Stimulated activated CD4-positive, alpha-beta T cell treated with anti-CD3 and anti-CD28 coated beads, TNF-alpha, amount 100 ng/mL, for 1 hour (primary cell): ENCODE data around the gene SMIM1.
A peak's percentile ranks its signal among the peaks of the same experiment; 100 is the strongest.
"Not testable (repeated sequence)": the region's sequence is repeated elsewhere in the genome, so short reads cannot be mapped to it uniquely, and the experiment has no call there.

Experiments used
- DNase-seq, 3 donors: peaks; one replicate each; pipeline ENCODE4 v3.0.0-alpha.2; 2020; ENCODE audit warnings: low read depth in 3 of 3, low spot score in 1 of 3

The SMIM1 gene

GRCh38 chr1:3736131-3736561, 36.4 kb upstream of the SMIM1 start:
- no peak for DNase-seq

GRCh38 chr1:3736708-3737107, 35.8 kb upstream of the SMIM1 start:
- no peak for DNase-seq

GRCh38 chr1:3738943-3739342, 33.6 kb upstream of the SMIM1 start:
- no peak for DNase-seq

DNA sequence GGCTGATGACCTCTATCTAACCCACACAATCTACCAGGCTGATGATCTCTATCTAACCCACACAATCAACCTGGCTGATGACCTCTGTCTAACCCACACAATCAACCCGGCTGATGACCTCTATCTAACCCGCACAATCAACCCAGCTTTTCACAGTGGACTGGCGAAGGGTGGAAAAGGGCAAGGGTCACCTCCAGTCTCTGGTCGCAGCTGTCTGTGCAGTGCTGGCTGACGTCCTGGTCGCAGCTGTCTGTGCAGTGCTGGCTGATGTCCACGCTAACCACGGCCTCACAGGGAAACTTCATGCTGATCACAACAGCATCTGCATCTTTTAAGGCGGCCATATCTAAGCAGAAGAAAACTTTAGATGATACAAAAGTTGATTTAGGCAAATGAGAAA, 32.5 kb upstream of the SMIM1 start:
- no peak for DNase-seq

GRCh38 chr1:3740752-3741151, 31.8 kb upstream of the SMIM1 start:
- no peak for DNase-seq

DNA sequence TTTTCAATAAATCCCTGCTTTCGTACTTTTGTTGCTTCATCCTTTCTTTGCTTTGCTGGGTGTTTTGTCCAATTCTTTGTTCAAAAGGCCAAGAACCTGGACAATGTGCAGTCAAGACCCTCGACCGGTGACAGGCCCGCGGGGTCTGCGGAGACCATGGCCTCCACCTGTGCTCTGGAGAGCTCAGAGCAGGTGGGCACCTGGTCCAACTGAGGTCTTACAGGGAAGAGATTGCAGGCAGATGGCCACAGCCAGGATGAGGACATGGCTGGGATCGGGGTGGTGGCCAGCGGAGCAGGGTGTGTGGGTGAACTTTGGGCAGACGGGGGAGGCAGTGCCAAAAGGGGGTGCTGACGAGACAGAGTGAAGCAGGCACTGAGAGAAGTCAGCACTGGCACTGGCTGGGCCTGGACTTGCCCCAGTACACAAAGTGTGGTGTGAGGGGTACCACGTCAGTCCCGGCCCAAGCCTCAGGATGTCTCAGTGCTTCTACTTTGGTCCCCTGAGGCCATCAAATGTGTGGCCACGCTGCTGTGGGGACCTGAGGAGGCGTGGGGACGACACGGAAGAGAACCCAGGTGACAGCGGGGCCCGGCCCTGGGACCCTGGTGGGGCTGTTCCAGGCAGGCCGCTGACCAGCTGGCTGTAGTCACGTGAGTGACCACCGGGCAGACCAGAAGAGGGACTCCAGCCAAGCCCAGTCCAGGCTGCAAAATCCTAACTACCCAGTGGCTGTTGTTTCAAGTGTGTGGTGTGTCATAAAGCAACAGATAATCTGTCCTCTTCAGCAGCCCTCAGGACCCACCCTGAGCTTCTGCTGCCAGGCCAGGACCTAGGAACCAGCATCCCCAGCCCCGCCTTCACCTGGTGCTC, 30.7 kb upstream of the SMIM1 start:
- no peak for DNase-seq

GRCh38 chr1:3742439-3743298, 29.9 kb upstream of the SMIM1 start:
- no peak for DNase-seq

- DNase-seq, result no peak
Measured at GRCh38 chr1:3743421-3743820, 29.1 kb upstream of the SMIM1 start.

DNA sequence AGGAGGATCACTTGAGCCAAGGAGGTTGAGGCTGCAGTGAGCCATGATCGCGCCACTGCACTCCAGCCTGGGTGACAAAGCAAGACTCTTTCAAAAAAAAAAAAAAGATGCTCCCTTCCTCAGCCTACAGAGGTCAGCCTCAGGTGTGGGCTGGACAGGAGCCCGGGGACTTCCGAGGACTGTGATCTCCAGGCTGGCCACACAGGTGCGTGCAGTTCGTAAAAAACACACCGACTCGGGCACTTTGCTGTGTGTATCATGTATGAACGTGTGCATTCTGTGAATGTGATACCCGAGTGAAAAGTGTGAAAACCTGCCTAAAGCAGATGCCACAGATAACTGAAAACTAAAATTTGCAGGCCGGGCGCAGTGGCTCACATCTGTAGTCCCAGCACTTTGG, 28.7 kb upstream of the SMIM1 start:
- DNase-seq, result no peak

- DNase-seq, result no peak
Measured at GRCh38 chr1:3744646-3745045, 27.9 kb upstream of the SMIM1 start.

GRCh38 chr1:3745071-3745470, 27.5 kb upstream of the SMIM1 start:
- DNase-seq, result no peak

- DNase-seq, result no peak
Measured at GRCh38 chr1:3745590-3746381, 26.8 kb upstream of the SMIM1 start.

GRCh38 chr1:3746389-3746829, 26.1 kb upstream of the SMIM1 start:
- no peak for DNase-seq

- peak; percentile 67 to 88 (median 73) for DNase-seq
Measured at GRCh38 chr1:3746830-3747521, 25.6 kb upstream of the SMIM1 start.

GRCh38 chr1:3747522-3747848, 25.1 kb upstream of the SMIM1 start:
- no peak for DNase-seq

DNA sequence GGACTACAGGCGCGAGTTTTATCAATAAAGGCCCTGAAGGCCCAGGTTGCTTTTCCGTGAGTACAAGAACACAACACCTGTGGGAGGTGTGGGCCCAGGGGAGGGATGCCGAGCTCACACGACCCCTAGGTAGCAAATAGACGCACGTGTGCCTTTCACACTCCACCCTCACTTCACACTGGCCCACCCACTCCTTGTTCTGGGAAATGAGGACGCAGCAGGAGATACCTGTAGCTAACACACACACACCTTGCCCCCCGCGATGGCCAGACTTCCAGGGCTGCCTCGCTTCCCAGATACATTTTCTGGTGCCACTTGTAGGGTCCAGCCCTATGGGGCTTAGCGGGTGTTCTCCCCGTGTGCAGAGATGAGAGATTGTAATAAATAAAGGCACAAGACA, 24.6 kb upstream of the SMIM1 start:
- DNase-seq, result no peak

DNA sequence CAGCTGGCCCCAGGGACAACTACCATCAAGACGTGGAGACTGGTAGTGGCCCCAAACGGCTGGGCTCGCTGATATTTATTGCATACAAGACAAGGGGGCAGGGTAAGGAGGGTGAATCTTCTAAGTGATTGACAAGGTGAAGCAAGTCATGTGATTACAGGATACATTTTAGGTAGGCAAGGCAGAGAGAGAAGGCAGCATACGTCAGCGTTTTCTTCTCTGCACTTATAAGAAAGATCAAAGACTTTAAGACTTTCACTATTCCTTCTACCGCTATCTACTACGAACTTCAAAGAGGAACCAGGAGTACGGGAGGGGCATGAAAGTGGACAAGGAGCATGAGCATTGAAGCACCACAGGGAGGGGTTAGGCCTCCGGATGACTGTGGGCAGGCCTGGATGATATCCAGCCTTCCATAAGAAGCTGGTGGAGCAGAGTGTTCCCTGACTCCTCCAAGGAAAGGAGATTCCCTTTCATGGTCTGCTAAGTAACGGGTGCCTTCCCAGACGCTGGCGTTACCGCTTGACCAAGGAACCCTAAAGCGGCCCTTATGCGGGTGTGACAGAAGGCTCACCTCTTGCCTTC, 24.1 kb upstream of the SMIM1 start:
- not testable (repeated sequence) for DNase-seq

DNA sequence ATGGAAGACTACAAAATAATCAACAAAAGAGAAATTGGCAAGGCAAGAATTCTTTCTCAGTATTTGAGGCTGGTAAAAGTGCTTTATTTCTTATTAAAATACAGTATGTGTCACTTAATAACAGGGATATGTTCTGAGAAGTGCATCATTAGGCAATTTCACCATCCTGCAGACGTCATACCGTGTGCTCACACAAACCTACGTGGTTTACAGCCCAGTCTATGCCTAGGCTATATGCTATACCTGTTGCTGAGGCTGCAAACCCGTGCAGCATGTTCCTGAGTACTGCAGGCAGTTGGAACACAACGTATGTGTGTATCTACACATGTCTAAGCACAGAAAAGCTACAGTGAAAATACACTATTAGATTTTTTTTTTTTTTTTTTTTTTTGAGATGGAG, 23.0 kb upstream of the SMIM1 start:
- DNase-seq, result no peak

DNA sequence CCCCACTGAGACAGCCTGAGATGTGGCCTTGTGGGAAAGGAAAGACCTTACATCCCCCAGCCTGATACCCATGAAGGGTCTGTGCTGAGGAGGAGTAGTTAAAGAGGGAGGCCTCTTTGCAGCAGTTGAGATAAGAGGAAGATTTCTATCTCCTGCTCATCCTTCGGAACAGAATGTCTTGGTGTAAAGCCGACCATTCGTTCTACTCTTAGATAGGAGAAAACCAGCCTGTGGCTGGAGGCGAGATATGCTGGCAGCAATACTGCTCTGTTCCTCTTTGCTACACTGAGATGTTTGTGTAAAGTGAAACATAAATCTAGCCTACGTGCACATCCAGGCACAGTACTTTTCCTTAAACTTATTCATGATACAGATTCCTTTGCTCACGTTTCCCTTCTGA, 21.8 kb upstream of the SMIM1 start:
- no peak for DNase-seq

DNA sequence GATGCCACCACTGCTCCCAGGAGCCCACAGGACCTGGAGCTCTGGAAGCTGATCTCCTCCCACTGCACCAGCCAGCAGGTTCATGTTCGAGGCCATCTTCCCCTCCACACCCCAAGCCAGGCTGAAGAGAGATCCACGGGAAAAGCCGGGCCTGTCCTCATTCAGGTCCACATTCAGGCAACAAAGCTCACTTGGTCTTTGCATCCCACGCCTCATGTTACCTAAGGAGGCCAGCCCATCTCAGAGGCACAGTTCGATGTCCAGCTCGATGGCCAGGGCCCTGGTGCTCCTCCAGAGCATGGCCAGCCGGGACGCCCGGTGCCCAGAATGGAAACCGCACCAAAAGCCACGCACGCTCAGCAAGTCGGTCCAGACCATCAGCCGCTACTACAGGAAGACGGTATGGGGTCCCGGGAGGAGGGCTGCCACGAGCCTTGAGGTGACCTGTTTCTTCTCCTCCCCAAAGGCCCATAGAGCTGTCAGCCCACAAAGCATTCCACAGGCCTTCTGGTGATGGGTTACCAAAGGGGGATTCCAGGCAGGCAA, 20.1 kb upstream of the SMIM1 start, which contains the start of gene CCDC27:
CCDC27 (plus strand) TSS at position 51 of the 546 bp plus-strand sequence; CDS start at position 83, 32 bp downstream.
- no peak for DNase-seq
